ENCODE results near the gene SLC25A47.

- TF ChIP-seq RFX5 (IDR thresholded peaks at IDR 0.05; ENCODE audit: low read depth, low read length) (no peak), POLR2A (conservative IDR thresholded peaks at IDR 0.05) (no peak), ETV6 (IDR thresholded peaks at IDR 0.05; ENCODE audit: borderline replicate concordance in 1 of 2, low read depth in 2 of 2, low read length in 1 of 2) (no peak), ETV6 (CRISPR knock-in tag; IDR thresholded peaks at IDR 0.05; ENCODE audit: borderline replicate concordance) (no peak), CEBPB (tag; IDR thresholded peaks at IDR 0.05) (no peak), ZNF146 (CRISPR knock-in tag; IDR thresholded peaks at IDR 0.05; ENCODE audit: unreplicated experiment) (no peak), ZFP36 (IDR thresholded peaks at IDR 0.05; ENCODE audit: low read depth, low read length, partially characterized antibody) (no peak), KLF10 (CRISPR knock-in tag; IDR thresholded peaks at IDR 0.05) (no peak)
Measured at GRCh38 chr14:100350276-100350926, 27.3 kb downstream of the SLC25A47 start.

All from K562 (cell line).